Liver (tissue), 9 donors: Measurements from ENCODE around the gene CIPC. TPM values are rescaled to one million over a fixed set of nuclear protein-coding genes. Genes with fewer than 3 reads are reported as not detected.

Experiments used
- DNase-seq: peaks from one replicate; pipeline ENCODE4 v3.0.0-alpha.2; 2017; ENCODE audit warnings: low spot score
- H3K27ac ChIP-seq, 2 donors: one replicate each; pipeline ENCODE4 v1.7.0; 2013; ENCODE audit warnings: inconsistent platforms in 2 of 2, low read length in 2 of 2, control low read depth in 1 of 2, low read depth in 1 of 2, mild to moderate bottlenecking in 1 of 2
- H3K27me3 ChIP-seq, 4 donors: one replicate each; pipeline versions ENCODE4 v1.6.1 to v1.7.0; 2013; ENCODE audit warnings: low read length in 3 of 4, inconsistent platforms in 1 of 4, mild to moderate bottlenecking in 1 of 4, moderate library complexity in 1 of 4; ENCODE audit not compliant: control insufficient read depth in 4 of 4, insufficient read depth in 4 of 4
- H3K36me3 ChIP-seq, 4 donors: one replicate each; pipeline versions ENCODE4 v1.6.1 to v1.7.0; 2013; ENCODE audit warnings: low read length in 3 of 4, mild to moderate bottlenecking in 3 of 4, low read depth in 1 of 4, moderate library complexity in 1 of 4; ENCODE audit not compliant: control insufficient read depth in 4 of 4, insufficient read depth in 3 of 4
- H3K4me1 ChIP-seq, 4 donors: one replicate each; pipeline versions ENCODE4 v1.6.1 to v1.7.0; 2013; ENCODE audit warnings: low read length in 3 of 4, mild to moderate bottlenecking in 3 of 4, moderate library complexity in 1 of 4; ENCODE audit not compliant: control insufficient read depth in 4 of 4, insufficient read depth in 4 of 4
- H3K4me3 ChIP-seq, 3 donors: one replicate each; pipeline versions ENCODE4 v1.6.1 to v1.7.0; 2013; ENCODE audit warnings: low read length in 3 of 3, control low read depth in 1 of 3, low read depth in 1 of 3, mild to moderate bottlenecking in 1 of 3
- H3K9ac ChIP-seq, 2 donors: one replicate each; pipeline ENCODE4 v1.7.0; 2013; ENCODE audit warnings: low read length in 2 of 2, mild to moderate bottlenecking in 2 of 2, moderate library complexity in 2 of 2, control low read depth in 1 of 2, low read depth in 1 of 2
- H3K9me3 ChIP-seq, 4 donors: one replicate each; pipeline versions ENCODE4 v1.6.1 to v1.7.0; 2013; ENCODE audit warnings: low read length in 3 of 4; ENCODE audit not compliant: control insufficient read depth in 4 of 4
- ATF3 ChIP-seq: IDR thresholded peaks from 2 replicates; pipeline ENCODE4 v1.6.1; 2016; ENCODE audit warnings: antibody characterized with exemption
- CTCF ChIP-seq: fragments of 150-350 bp; IDR thresholded peaks from 2 replicates; pipeline ENCODE4 v1.5.1; 2017; ENCODE audit warnings: improper control_type of control experiment, low read depth, low read length; ENCODE audit not compliant: missing input control
- EGR1 ChIP-seq, 2 donors: IDR thresholded peaks; 2 replicates each; pipeline ENCODE4 v1.6.1; 2016 to 2018; ENCODE audit warnings: antibody characterized with exemption in 2 of 2, low read depth in 2 of 2
- FOXA1 ChIP-seq: IDR thresholded peaks from 2 replicates; pipeline ENCODE4 v1.6.1; 2016; ENCODE audit warnings: antibody characterized with exemption
- FOXA2 ChIP-seq: IDR thresholded peaks from 2 replicates; pipeline ENCODE4 v1.6.1; 2016; ENCODE audit warnings: antibody characterized with exemption
- GABPA ChIP-seq, 2 donors: IDR thresholded peaks in 1 of 2; conservative IDR thresholded peaks in 1 of 2; 2 replicates each; pipeline ENCODE4 v1.6.1; 2016; ENCODE audit warnings: antibody characterized with exemption in 2 of 2, mild to moderate bottlenecking in 1 of 2, moderate library complexity in 1 of 2
- HNF4A ChIP-seq, 2 donors: conservative IDR thresholded peaks; 2 replicates each; pipeline ENCODE4 v1.6.1; 2016; ENCODE audit warnings: antibody characterized with exemption in 2 of 2, mild to moderate bottlenecking in 2 of 2
- HNF4G ChIP-seq: IDR thresholded peaks from 2 replicates; pipeline ENCODE4 v1.6.1; 2016; ENCODE audit warnings: antibody characterized with exemption
- MAX ChIP-seq: IDR thresholded peaks from 2 replicates; pipeline ENCODE4 v1.6.1; 2016; ENCODE audit warnings: antibody characterized with exemption
- NR2F2 ChIP-seq: IDR thresholded peaks from 2 replicates; pipeline ENCODE4 v1.6.1; 2016; ENCODE audit warnings: antibody characterized with exemption
- RAD21 ChIP-seq, 2 donors: IDR thresholded peaks; 2 replicates each; pipeline ENCODE4 v1.6.1; 2016; ENCODE audit warnings: antibody characterized with exemption in 2 of 2, mild to moderate bottlenecking in 2 of 2
- RXRA ChIP-seq, 2 donors: IDR thresholded peaks; 2 replicates each; pipeline ENCODE4 v1.6.1; 2017 to 2018; ENCODE audit warnings: antibody characterized with exemption in 2 of 2, mild to moderate bottlenecking in 1 of 2
- SP1 ChIP-seq: IDR thresholded peaks from 2 replicates; pipeline ENCODE4 v1.6.1; 2018; ENCODE audit warnings: antibody characterized with exemption, mild to moderate bottlenecking
- TAF1 ChIP-seq: conservative IDR thresholded peaks from 2 replicates; pipeline ENCODE4 v1.6.1; 2016; ENCODE audit warnings: antibody characterized with exemption, mild to moderate bottlenecking
- YY1 ChIP-seq: IDR thresholded peaks from 2 replicates; pipeline ENCODE4 v1.6.1; 2016; ENCODE audit warnings: antibody characterized with exemption, mild to moderate bottlenecking
- WGBS: extraction: QIAGEN DNeasy Blood & Tissue Kit; methylation state at CpG from one replicate; pipeline ENCODE4 v1.1.7; 2013; 5-methylcytosine and 5-hydroxymethylcytosine counted together
- polyA plus RNA-seq, 2 donors: library from polyadenylated mRNA; stranded (reverse) in 1 of 2; unstranded in 1 of 2; fragments of 200-250 nt in 1 of 2; fragments of >200 nt in 1 of 2; fragmentation: Nextera tagmentation in 1 of 2; extraction: Ambion mirVana in 1 of 2; gene quantifications; one replicate each; pipeline versions ENCODE4 v1.2.1 to v1.2.3, GENCODE V29; 2013 to 2015
- total RNA-seq, 2 donors: library from RNA; depleted of rRNA; stranded (reverse); fragments of >200 nt; gene quantifications; one replicate each; pipeline ENCODE4 v1.2.3, GENCODE V29; 2014
- donor health status: healthy.
- donor health status: healthy.
- donor health status: healthy.
- donor health status: healthy.
- donor health status: healthy.

Gene CIPC
- total and polyA plus RNA-seq, 4 donors = 5.2 to 17.8 (median 6.7) TPM

GRCh38 chr14:77151918-77152588 is 54.0 kb downstream of the CIPC start:
- TF ChIP-seq SP1 (no peak), RAD21 (IDR thresholded peaks at IDR 0.05) (peak; percentile 57 to 63)
- Histone ChIP-seq H3K4me3 (no peak overlapping the region), H3K27me3 (peaks cover 0 to 4% (median 3%) of the 10 kb centered on the region in 4 donors), H3K27ac (no peak overlapping the region), H3K9me3 (no peaks in the 10 kb centered on the region), H3K36me3 (no peaks in the 10 kb centered on the region), H3K4me1 (no peaks in the 10 kb centered on the region), H3K9ac (no peak overlapping the region)
- DNase-seq = no peak
- 32% methylated on average over 2 of the region's 2 CpGs for WGBS

GRCh38 chr14:77153802-77154201 is 55.7 kb downstream of the CIPC start:
- TF ChIP-seq MAX (no peak), FOXA1 (no peak), FOXA2 (no peak), TAF1 (no peak), HNF4A (conservative IDR thresholded peaks at IDR 0.05) (no peak)
- no peak overlapping the region for H3K9ac ChIP-seq
- H3K4me1 ChIP-seq = no peaks in the 10 kb centered on the region
- no peak for DNase-seq
- peaks cover 0 to 5% (median 4%) of the 10 kb centered on the region in 4 donors for H3K27me3 ChIP-seq
- H3K36me3 ChIP-seq = no peaks in the 10 kb centered on the region
- H3K4me3 ChIP-seq = no peak overlapping the region
- 94% methylated on average over 3 of the region's 3 CpGs for WGBS
- no peaks in the 10 kb centered on the region for H3K9me3 ChIP-seq
- no peak overlapping the region for H3K27ac ChIP-seq

- no peak for DNase-seq
- Histone ChIP-seq H3K27ac (no peak overlapping the region), H3K27me3 (peaks cover 0 to 6% (median 4%) of the 10 kb centered on the region in 4 donors), H3K9me3 (no peaks in the 10 kb centered on the region), H3K36me3 (no peaks in the 10 kb centered on the region), H3K4me1 (no peaks in the 10 kb centered on the region), H3K4me3 (no peak overlapping the region), H3K9ac (no peak overlapping the region)
- 70% methylated on average over 7 of the region's 7 CpGs for WGBS
- no peak for TF ChIP-seq FOXA2
- no peak for TF ChIP-seq EGR1 (IDR thresholded peaks at IDR 0.05; ENCODE audit: low read depth in 2 of 2)
- TF ChIP-seq HNF4A (conservative IDR thresholded peaks at IDR 0.05) = no peak
- no peak for TF ChIP-seq ATF3
- TF ChIP-seq HNF4G = no peak
- TF ChIP-seq NR2F2 = no peak
- no peak for TF ChIP-seq RXRA (IDR thresholded peaks at IDR 0.05)
- TF ChIP-seq CTCF = no peak
- TF ChIP-seq GABPA (IDR thresholded peaks at IDR 0.05 in 1 of 2, conservative IDR thresholded peaks at IDR 0.05 in 1 of 2) = no peak
- TF ChIP-seq TAF1 = no peak
- no peak for TF ChIP-seq YY1
Measured at GRCh38 chr14:77154421-77154820, 56.4 kb downstream of the CIPC start.
